HepG2 (cell line): ENCODE data around the gene NFE2. TPM values are rescaled to one million over a fixed set of nuclear protein-coding genes. Genes with fewer than 3 reads are reported as not detected.

ENCODE experiments used
- ATF1 ChIP-seq: IDR thresholded peaks from 2 replicates; pipeline ENCODE4 v1.6.1; 2016; ENCODE audit warnings: mild to moderate bottlenecking, control low read depth
- ATF6 ChIP-seq: sonication (generic); formaldehyde crosslinking; conservative IDR thresholded peaks from 2 replicates; pipeline ENCODE4 v1.4.0; 2020; ENCODE audit warnings: missing genetic modification reagents
- HDAC2 ChIP-seq: sonication (generic); formaldehyde crosslinking; IDR thresholded peaks from 2 replicates; pipeline ENCODE4 v1.4.0; 2020; ENCODE audit warnings: missing genetic modification reagents
- REXO4 ChIP-seq: sonication (generic); formaldehyde crosslinking; IDR thresholded peaks from 2 replicates; pipeline ENCODE4 v1.8.0; 2022; ENCODE audit warnings: missing genetic modification reagents, mild to moderate bottlenecking, borderline replicate concordance
- RXRB ChIP-seq: IDR thresholded peaks from 2 replicates; pipeline ENCODE4 v1.6.1; 2016; ENCODE audit warnings: borderline replicate concordance, missing genetic modification reagents, missing compliant biosample characterization
- SRF ChIP-seq: IDR thresholded peaks from 2 replicates; pipeline ENCODE4 v1.6.1; 2011; ENCODE audit warnings: mild to moderate bottlenecking, low read depth, low read length, moderate library complexity
- SRSF4 ChIP-seq: fragments of 200-400 bp; formaldehyde crosslinking; IDR thresholded peaks from one replicate; pipeline ENCODE4 v1.6.1; 2018; ENCODE audit warnings: mild to moderate bottlenecking, low read depth, low read length, moderate library complexity; ENCODE audit not compliant: poor library complexity, severe bottlenecking
- THAP11 ChIP-seq: IDR thresholded peaks from 2 replicates; pipeline ENCODE4 v1.6.1; 2016; ENCODE audit warnings: missing biosample characterization, missing genetic modification reagents
- ZNF138 ChIP-seq: sonication (generic); formaldehyde crosslinking; IDR thresholded peaks from 2 replicates; pipeline ENCODE4 v1.5.0; 2020; ENCODE audit warnings: mild to moderate bottlenecking, low read depth, missing genetic modification reagents
- ZNF263 ChIP-seq: sonication (generic); formaldehyde crosslinking; IDR thresholded peaks from 2 replicates; pipeline ENCODE4 v1.4.0; 2020; ENCODE audit warnings: missing genetic modification reagents
- ZNF337 ChIP-seq: sonication (generic); formaldehyde crosslinking; IDR thresholded peaks from 2 replicates; pipeline ENCODE4 v1.5.1; 2020; ENCODE audit warnings: missing genetic modification reagents, low read depth, mild to moderate bottlenecking, borderline replicate concordance
- ZNF572 ChIP-seq: sonication (generic); formaldehyde crosslinking; IDR thresholded peaks from 2 replicates; pipeline ENCODE4 v1.5.1; 2020; ENCODE audit warnings: mild to moderate bottlenecking, missing genetic modification reagents
- polyA plus RNA-seq, 8 experiments: library from polyadenylated mRNA; depleted of rRNA in 3 of 8; stranded (reverse) in 7 of 8; unstranded in 1 of 8; fragments of >200 nt; fragmentation: Illumina TruSeq in 4 of 8; extraction: Trizol in 4 of 8; gene quantifications; 2 replicates each; pipeline versions ENCODE4 v1.2.1 to v1.2.3, GENCODE V29; 2011 to 2016; ENCODE audit warnings: low read depth in 4 of 8, missing spikeins in 1 of 8, mixed read lengths in 1 of 8; ENCODE audit not compliant: insufficient read depth in 1 of 8
- total RNA-seq, 5 experiments: library from RNA; depleted of rRNA; stranded (reverse); fragments of >200 nt; fragmentation: Illumina TruSeq; extraction: Trizol; gene quantifications; 2 replicates each; pipeline ENCODE4 v1.2.3, GENCODE V29; 2016; ENCODE audit warnings: low read depth in 1 of 5
- TF ChIP-seq, protein P1 (sequence below), 2 experiments: sonication (generic) in 1 of 2; formaldehyde crosslinking in 1 of 2; IDR thresholded peaks; 2 replicates each; pipeline versions ENCODE4 v1.4.0 to v1.6.1; 2016 to 2020; ENCODE audit warnings: borderline replicate concordance in 1 of 2, low read depth in 1 of 2, mild to moderate bottlenecking in 1 of 2, missing genetic modification reagents in 1 of 2
- TF ChIP-seq, protein P2 (sequence below), 2 experiments: IDR thresholded peaks; 2 replicates each; pipeline ENCODE4 v1.6.1; 2011 to 2012; ENCODE audit warnings: low read length in 2 of 2, borderline replicate concordance in 1 of 2, low read depth in 1 of 2, mild to moderate bottlenecking in 1 of 2, moderate library complexity in 1 of 2
- TF ChIP-seq, protein P3 (sequence below): sonication (generic); formaldehyde crosslinking; conservative IDR thresholded peaks from 2 replicates; pipeline ENCODE4 v1.4.0; 2020; ENCODE audit warnings: missing genetic modification reagents

NFE2 gene
- total and polyA plus RNA-seq, 2 of the 13 experiments (the other 11 are each of a cell fraction or from before 2014, with no cell fraction given), result 4.5 to 7.8 TPM

- no peak for TF ChIP-seq ATF6 (CRISPR knock-in tag)
- TF ChIP-seq, protein P1, sequence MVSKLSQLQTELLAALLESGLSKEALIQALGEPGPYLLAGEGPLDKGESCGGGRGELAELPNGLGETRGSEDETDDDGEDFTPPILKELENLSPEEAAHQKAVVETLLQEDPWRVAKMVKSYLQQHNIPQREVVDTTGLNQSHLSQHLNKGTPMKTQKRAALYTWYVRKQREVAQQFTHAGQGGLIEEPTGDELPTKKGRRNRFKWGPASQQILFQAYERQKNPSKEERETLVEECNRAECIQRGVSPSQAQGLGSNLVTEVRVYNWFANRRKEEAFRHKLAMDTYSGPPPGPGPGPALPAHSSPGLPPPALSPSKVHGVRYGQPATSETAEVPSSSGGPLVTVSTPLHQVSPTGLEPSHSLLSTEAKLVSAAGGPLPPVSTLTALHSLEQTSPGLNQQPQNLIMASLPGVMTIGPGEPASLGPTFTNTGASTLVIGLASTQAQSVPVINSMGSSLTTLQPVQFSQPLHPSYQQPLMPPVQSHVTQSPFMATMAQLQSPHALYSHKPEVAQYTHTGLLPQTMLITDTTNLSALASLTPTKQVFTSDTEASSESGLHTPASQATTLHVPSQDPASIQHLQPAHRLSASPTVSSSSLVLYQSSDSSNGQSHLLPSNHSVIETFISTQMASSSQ (IDR thresholded peaks at IDR 0.05; ENCODE audit: low read depth), result no peak; the same call in 1 of the 2 replicates
- TF ChIP-seq, protein P1 (CRISPR knock-in tag; IDR thresholded peaks at IDR 0.05; ENCODE audit: borderline replicate concordance), result no peak
- TF ChIP-seq, protein P2, sequence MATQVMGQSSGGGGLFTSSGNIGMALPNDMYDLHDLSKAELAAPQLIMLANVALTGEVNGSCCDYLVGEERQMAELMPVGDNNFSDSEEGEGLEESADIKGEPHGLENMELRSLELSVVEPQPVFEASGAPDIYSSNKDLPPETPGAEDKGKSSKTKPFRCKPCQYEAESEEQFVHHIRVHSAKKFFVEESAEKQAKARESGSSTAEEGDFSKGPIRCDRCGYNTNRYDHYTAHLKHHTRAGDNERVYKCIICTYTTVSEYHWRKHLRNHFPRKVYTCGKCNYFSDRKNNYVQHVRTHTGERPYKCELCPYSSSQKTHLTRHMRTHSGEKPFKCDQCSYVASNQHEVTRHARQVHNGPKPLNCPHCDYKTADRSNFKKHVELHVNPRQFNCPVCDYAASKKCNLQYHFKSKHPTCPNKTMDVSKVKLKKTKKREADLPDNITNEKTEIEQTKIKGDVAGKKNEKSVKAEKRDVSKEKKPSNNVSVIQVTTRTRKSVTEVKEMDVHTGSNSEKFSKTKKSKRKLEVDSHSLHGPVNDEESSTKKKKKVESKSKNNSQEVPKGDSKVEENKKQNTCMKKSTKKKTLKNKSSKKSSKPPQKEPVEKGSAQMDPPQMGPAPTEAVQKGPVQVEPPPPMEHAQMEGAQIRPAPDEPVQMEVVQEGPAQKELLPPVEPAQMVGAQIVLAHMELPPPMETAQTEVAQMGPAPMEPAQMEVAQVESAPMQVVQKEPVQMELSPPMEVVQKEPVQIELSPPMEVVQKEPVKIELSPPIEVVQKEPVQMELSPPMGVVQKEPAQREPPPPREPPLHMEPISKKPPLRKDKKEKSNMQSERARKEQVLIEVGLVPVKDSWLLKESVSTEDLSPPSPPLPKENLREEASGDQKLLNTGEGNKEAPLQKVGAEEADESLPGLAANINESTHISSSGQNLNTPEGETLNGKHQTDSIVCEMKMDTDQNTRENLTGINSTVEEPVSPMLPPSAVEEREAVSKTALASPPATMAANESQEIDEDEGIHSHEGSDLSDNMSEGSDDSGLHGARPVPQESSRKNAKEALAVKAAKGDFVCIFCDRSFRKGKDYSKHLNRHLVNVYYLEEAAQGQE (IDR thresholded peaks at IDR 0.05; ENCODE audit: borderline replicate concordance in 1 of 2, low read depth in 1 of 2, low read length in 2 of 2), result no peak
- TF ChIP-seq ZNF138 (CRISPR knock-in tag), result no peak
- no peak for TF ChIP-seq ZNF337
- no peak; the same call in 1 of the 2 replicates for TF ChIP-seq HDAC2 (CRISPR knock-in tag)
- TF ChIP-seq RXRB (CRISPR knock-in tag), result peak; percentile 9; the same call in 1 of the 2 replicates
- no peak for TF ChIP-seq SRF
- peak; percentile 82; the same call in 1 of the 2 replicates for TF ChIP-seq ZNF572
- no peak for TF ChIP-seq ATF1 (CRISPR knock-in tag)
- no peak for TF ChIP-seq SRSF4
- no peak for TF ChIP-seq ZNF263 (CRISPR knock-in tag)
- TF ChIP-seq, protein P3, sequence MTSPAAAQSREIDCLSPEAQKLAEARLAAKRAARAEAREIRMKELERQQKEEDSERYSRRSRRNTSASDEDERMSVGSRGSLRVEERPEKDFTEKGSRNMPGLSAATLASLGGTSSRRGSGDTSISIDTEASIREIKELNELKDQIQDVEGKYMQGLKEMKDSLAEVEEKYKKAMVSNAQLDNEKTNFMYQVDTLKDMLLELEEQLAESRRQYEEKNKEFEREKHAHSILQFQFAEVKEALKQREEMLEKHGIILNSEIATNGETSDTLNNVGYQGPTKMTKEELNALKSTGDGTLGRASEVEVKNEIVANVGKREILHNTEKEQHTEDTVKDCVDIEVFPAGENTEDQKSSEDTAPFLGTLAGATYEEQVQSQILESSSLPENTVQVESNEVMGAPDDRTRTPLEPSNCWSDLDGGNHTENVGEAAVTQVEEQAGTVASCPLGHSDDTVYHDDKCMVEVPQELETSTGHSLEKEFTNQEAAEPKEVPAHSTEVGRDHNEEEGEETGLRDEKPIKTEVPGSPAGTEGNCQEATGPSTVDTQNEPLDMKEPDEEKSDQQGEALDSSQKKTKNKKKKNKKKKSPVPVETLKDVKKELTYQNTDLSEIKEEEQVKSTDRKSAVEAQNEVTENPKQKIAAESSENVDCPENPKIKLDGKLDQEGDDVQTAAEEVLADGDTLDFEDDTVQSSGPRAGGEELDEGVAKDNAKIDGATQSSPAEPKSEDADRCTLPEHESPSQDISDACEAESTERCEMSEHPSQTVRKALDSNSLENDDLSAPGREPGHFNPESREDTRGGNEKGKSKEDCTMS (CRISPR knock-in tag), result no peak
- peak; percentile 49 for TF ChIP-seq THAP11 (CRISPR knock-in tag)
- no peak for TF ChIP-seq REXO4
These were observed 21.0 kb downstream of the NFE2 start, which contains the start of gene CBX5 (continued) for GRCh38 chr12:54279632-54280467.
